HG03342 (cell line): ENCODE measurements around the gene EPAS1.

ENCODE experiments used
- ATAC-seq: cut with Tn5 transposase; IDR thresholded peaks from one replicate; pipeline ENCODE4 v1.9.1; 2021; ENCODE audit warnings: mild to moderate bottlenecking, moderate library complexity; ENCODE audit not compliant: unreplicated experiment

Gene EPAS1

GRCh38 chr2:46299365-46300263 lies 2.4 kb downstream of the EPAS1 start:
- ATAC-seq, result no peak

- ATAC-seq, result no peak
Measured at GRCh38 chr2:46300406-46300832, 3.2 kb downstream of the EPAS1 start.

GRCh38 chr2:46302005-46302695 lies 4.9 kb downstream of the EPAS1 start:
- no peak for ATAC-seq

GRCh38 chr2:46303233-46303632 lies 6.0 kb downstream of the EPAS1 start:
- ATAC-seq, result no peak

- ATAC-seq, result no peak
Measured at GRCh38 chr2:46303822-46304221, 6.6 kb downstream of the EPAS1 start.

GRCh38 chr2:46304635-46305034 lies 7.4 kb downstream of the EPAS1 start:
- ATAC-seq, result no peak

- ATAC-seq, result no peak
Measured at GRCh38 chr2:46305187-46305586, 8.0 kb downstream of the EPAS1 start.

- no peak for ATAC-seq
Measured at GRCh38 chr2:46305767-46306166, 8.6 kb downstream of the EPAS1 start.

GRCh38 chr2:46306330-46306751 lies 9.1 kb downstream of the EPAS1 start:
- ATAC-seq, result no peak

- ATAC-seq, result no peak
Measured at GRCh38 chr2:46306988-46307655, 9.9 kb downstream of the EPAS1 start.

- no peak for ATAC-seq
Measured at GRCh38 chr2:46308081-46308480, 10.9 kb downstream of the EPAS1 start.

- ATAC-seq, result no peak
Measured at GRCh38 chr2:46308629-46309028, 11.4 kb downstream of the EPAS1 start.

GRCh38 chr2:46309052-46309953 lies 12.1 kb downstream of the EPAS1 start:
- ATAC-seq, result no peak

GRCh38 chr2:46310446-46310845 lies 13.2 kb downstream of the EPAS1 start:
- no peak for ATAC-seq

- no peak for ATAC-seq
Measured at GRCh38 chr2:46311651-46312223, 14.5 kb downstream of the EPAS1 start.

GRCh38 chr2:46313063-46313462 lies 15.9 kb downstream of the EPAS1 start:
- ATAC-seq, result no peak

- ATAC-seq, result no peak
Measured at GRCh38 chr2:46314065-46314835, 17.0 kb downstream of the EPAS1 start.

GRCh38 chr2:46315103-46315890 lies 18.1 kb downstream of the EPAS1 start:
- ATAC-seq, result no peak

- no peak for ATAC-seq
Measured at GRCh38 chr2:46317094-46317486, 19.9 kb downstream of the EPAS1 start.
